Measurements from ENCODE around the gene PXK.

PXK gene

DNA sequence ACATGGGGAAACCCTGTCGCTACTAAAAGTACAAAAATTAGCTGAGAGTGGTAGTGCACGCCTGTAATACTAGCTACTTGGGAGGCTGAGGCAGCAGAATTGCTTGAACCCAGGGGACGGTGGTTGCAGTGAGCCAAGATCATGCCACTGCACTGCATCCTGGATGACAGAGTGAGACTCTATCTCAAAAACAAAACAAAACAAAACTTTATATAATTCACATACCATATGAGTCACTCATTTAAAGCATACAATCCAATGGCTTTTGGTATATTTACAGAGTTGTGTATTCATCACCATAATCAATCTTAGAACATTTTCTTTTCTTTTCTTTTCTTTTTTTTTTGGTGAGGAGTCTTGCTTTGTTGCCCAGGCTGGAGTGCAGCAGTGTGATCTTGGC is 8.7 kb downstream of the PXK start:
- Histone ChIP-seq H3K27me3 (ENCODE audit: insufficient read depth, low read depth) (no peaks in the 10 kb centered on the region), H3K36me3 (ENCODE audit: insufficient read depth) (no peaks in the 10 kb centered on the region), H3K79me2 (ENCODE audit: insufficient read depth, low read depth) (no peaks in the 10 kb centered on the region), H3K27ac (no peak overlapping the region), H3K4me1 (ENCODE audit: low read depth, poor library complexity, severe bottlenecking) (peaks cover 3% of the 10 kb centered on the region), H3K4me2 (no peak overlapping the region), H4K20me1 (ENCODE audit: insufficient read depth) (no peaks in the 10 kb centered on the region), H3K4me3 (IDR thresholded peaks at IDR 0.05; ENCODE audit: insufficient read depth, low read depth, low read length) (no peak overlapping the region), H2AFZ (ENCODE audit: low read depth) (no peak overlapping the region), H3K9ac (no peak overlapping the region)
- TF ChIP-seq, protein P1, sequence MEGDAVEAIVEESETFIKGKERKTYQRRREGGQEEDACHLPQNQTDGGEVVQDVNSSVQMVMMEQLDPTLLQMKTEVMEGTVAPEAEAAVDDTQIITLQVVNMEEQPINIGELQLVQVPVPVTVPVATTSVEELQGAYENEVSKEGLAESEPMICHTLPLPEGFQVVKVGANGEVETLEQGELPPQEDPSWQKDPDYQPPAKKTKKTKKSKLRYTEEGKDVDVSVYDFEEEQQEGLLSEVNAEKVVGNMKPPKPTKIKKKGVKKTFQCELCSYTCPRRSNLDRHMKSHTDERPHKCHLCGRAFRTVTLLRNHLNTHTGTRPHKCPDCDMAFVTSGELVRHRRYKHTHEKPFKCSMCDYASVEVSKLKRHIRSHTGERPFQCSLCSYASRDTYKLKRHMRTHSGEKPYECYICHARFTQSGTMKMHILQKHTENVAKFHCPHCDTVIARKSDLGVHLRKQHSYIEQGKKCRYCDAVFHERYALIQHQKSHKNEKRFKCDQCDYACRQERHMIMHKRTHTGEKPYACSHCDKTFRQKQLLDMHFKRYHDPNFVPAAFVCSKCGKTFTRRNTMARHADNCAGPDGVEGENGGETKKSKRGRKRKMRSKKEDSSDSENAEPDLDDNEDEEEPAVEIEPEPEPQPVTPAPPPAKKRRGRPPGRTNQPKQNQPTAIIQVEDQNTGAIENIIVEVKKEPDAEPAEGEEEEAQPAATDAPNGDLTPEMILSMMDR (conservative IDR thresholded peaks at IDR 0.05; ENCODE audit: low read depth, low read length), result no peak

DNA sequence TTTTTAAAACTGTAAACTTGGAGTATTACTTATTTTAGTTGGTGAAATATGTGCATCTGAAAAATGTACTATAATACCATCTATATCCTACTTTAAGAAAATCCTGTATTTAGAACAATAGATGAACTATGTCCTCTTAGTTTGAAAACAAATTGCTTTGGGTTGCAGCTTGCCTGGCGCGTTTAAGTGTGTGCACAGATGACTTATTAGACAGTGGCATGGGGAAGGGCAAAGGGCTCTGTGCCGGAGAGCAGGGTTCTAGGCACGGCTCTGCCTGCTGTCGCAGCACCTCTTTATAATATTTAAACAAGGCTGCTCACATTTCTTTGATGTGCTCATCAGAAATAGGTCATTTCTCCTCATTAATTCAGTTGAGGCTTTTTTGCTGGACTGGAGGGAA is 10.0 kb downstream of the PXK start:
- no peaks in the 10 kb centered on the region for H3K36me3 ChIP-seq (ENCODE audit: insufficient read depth)
- no peaks in the 10 kb centered on the region for H3K4me1 ChIP-seq (ENCODE audit: low read depth, poor library complexity, severe bottlenecking)
- TF ChIP-seq, protein P1 (conservative IDR thresholded peaks at IDR 0.05; ENCODE audit: low read depth, low read length), result no peak
- no peak overlapping the region for H3K4me2 ChIP-seq
- no peaks in the 10 kb centered on the region for H3K27me3 ChIP-seq (ENCODE audit: insufficient read depth, low read depth)
- no peak overlapping the region for H3K9ac ChIP-seq
- H3K79me2 ChIP-seq (ENCODE audit: insufficient read depth, low read depth), result no peaks in the 10 kb centered on the region
- no peak overlapping the region for H3K4me3 ChIP-seq (IDR thresholded peaks at IDR 0.05; ENCODE audit: insufficient read depth, low read depth, low read length)
- H3K27ac ChIP-seq, result no peak overlapping the region
- no peak overlapping the region for H2AFZ ChIP-seq (ENCODE audit: low read depth)
- no peaks in the 10 kb centered on the region for H4K20me1 ChIP-seq (ENCODE audit: insufficient read depth)

DNA sequence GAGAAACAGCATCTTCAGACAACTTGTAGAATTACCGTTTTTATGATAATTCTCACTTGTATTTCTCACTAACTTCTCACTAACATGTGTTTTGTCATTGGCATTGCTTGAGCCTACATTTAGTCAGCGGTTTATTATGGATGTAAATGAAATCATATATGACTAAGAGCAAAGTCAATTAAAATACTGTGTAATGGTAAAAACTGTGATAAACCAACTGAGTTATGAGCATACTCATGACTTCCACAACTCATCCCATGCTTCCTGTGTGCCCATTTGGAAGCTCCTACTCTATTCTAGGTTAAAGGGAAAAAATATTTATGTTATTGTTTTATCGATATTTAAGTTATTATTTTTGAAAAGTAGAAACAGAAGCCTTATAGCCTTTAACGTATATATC is 12.8 kb downstream of the PXK start:
- H3K4me2 ChIP-seq, result no peak overlapping the region

DNA sequence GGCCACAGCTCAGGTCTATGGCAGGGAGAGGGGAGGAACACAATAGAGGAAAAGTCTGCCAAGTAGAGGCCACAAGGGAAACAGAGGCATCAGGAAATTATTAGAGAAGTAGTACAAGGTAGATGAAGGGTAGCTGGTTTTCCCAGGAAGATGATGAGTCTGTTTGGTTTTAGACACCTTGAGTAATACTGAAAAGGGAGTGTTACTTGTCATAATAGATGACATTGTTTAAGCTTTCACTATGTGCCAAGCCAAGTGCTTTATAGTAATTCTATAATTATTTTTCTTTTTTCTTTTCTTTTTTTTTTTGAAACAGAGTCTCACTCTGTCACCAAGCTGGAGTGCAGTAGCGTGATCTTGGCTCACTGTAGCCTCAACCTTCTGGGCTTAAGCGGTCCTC is 13.7 kb downstream of the PXK start:
- Histone ChIP-seq H3K36me3 (ENCODE audit: insufficient read depth) (no peaks in the 10 kb centered on the region), H3K4me2 (no peak overlapping the region), H4K20me1 (ENCODE audit: insufficient read depth) (no peaks in the 10 kb centered on the region), H3K9ac (no peak overlapping the region), H3K27ac (no peak overlapping the region), H2AFZ (ENCODE audit: low read depth) (no peak overlapping the region), H3K4me3 (IDR thresholded peaks at IDR 0.05; ENCODE audit: insufficient read depth, low read depth, low read length) (no peak overlapping the region), H3K27me3 (ENCODE audit: insufficient read depth, low read depth) (no peaks in the 10 kb centered on the region), H3K4me1 (ENCODE audit: low read depth, poor library complexity, severe bottlenecking) (peaks cover 16% of the 10 kb centered on the region), H3K79me2 (ENCODE audit: insufficient read depth, low read depth) (no peaks in the 10 kb centered on the region)
- TF ChIP-seq, protein P1 (conservative IDR thresholded peaks at IDR 0.05; ENCODE audit: low read depth, low read length), result no peak

More for the DNA sequence above, 12.8 kb downstream of the PXK start:
- Histone ChIP-seq H3K4me3 (IDR thresholded peaks at IDR 0.05; ENCODE audit: insufficient read depth, low read depth, low read length) (no peak overlapping the region), H3K27ac (no peak overlapping the region), H2AFZ (ENCODE audit: low read depth) (no peak overlapping the region), H4K20me1 (ENCODE audit: insufficient read depth) (no peaks in the 10 kb centered on the region), H3K9ac (no peak overlapping the region), H3K27me3 (ENCODE audit: insufficient read depth, low read depth) (no peaks in the 10 kb centered on the region), H3K36me3 (ENCODE audit: insufficient read depth) (no peaks in the 10 kb centered on the region), H3K79me2 (ENCODE audit: insufficient read depth, low read depth) (no peaks in the 10 kb centered on the region), H3K4me1 (ENCODE audit: low read depth, poor library complexity, severe bottlenecking) (peaks cover 9% of the 10 kb centered on the region)
- TF ChIP-seq, protein P1 (conservative IDR thresholded peaks at IDR 0.05; ENCODE audit: low read depth, low read length), result no peak

Data from KMS-11 (cell line).